Tibial nerve (tissue), 4 donors: ENCODE results near the gene ZCCHC24.

Experiments
- EP300 ChIP-seq, 2 donors: sonication (generic); formaldehyde crosslinking; IDR thresholded peaks; one replicate each; pipeline ENCODE4 v1.6.1; 2017; ENCODE audit warnings: antibody characterized with exemption in 2 of 2, mild to moderate bottlenecking in 1 of 2
- TF ChIP-seq, protein P1 (sequence below), 5 experiments: fragments of 200-600 bp in 3 of 5; fragments of 450-650 bp in 2 of 5; sonication (generic) in 3 of 5; IDR thresholded peaks; one replicate each; pipeline ENCODE4 v1.5.1; 2016 to 2019; ENCODE audit warnings: antibody characterized with exemption in 5 of 5, mild to moderate bottlenecking in 3 of 5, moderate library complexity in 2 of 5

DNA sequence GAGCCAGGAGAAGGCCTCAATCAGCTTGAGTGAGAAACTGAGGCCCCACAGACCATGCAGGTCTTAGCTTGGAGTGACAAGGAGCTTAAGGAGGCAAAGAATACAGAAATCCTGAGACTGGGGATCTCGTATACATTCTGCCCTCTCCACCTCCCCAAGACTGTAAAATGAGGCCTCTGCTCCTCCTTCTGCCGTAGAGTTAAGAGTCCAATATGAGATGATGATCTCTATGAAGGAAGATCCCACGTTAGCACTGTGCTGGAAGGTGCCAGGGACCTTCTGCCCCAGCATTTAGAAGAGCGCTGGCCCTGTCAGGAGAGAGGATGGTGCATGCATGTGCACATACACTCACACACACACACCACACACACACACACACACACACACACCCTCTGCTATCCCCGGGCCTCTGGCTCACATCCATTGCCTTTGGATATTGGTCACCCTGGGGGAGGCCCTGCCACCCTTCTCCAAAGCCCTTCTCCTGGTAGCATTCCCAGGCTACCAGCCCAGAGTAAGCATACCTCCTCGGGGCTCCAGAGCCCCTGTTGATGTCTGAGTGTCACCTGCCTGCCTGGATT, 15.0 kb downstream of the ZCCHC24 start:
- TF ChIP-seq, protein P1, sequence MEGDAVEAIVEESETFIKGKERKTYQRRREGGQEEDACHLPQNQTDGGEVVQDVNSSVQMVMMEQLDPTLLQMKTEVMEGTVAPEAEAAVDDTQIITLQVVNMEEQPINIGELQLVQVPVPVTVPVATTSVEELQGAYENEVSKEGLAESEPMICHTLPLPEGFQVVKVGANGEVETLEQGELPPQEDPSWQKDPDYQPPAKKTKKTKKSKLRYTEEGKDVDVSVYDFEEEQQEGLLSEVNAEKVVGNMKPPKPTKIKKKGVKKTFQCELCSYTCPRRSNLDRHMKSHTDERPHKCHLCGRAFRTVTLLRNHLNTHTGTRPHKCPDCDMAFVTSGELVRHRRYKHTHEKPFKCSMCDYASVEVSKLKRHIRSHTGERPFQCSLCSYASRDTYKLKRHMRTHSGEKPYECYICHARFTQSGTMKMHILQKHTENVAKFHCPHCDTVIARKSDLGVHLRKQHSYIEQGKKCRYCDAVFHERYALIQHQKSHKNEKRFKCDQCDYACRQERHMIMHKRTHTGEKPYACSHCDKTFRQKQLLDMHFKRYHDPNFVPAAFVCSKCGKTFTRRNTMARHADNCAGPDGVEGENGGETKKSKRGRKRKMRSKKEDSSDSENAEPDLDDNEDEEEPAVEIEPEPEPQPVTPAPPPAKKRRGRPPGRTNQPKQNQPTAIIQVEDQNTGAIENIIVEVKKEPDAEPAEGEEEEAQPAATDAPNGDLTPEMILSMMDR (IDR thresholded peaks at IDR 0.05): no peak
- TF ChIP-seq EP300 (IDR thresholded peaks at IDR 0.05): no peak
